Thymus (tissue), 11 donors: ENCODE results near the gene LYPD6. TPM values are rescaled to one million over a fixed set of nuclear protein-coding genes. Genes with fewer than 3 reads are reported as not detected.

Experiments
- DNase-seq, 9 donors: peaks; one replicate each; pipeline ENCODE4 v3.0.0-alpha.2; 2013; ENCODE audit warnings: low spot score in 9 of 9, low read depth in 6 of 9, missing footprints in 1 of 9
- H3K27ac ChIP-seq, 2 donors: one replicate each; pipeline ENCODE4 v1.5.1; 2013; ENCODE audit warnings: control low read depth in 1 of 2, low read depth in 1 of 2, low read length in 1 of 2, mild to moderate bottlenecking in 1 of 2, moderate library complexity in 1 of 2
- H3K27me3 ChIP-seq, 2 donors: one replicate each; pipeline ENCODE4 v1.5.1; 2013; ENCODE audit warnings: low read length in 1 of 2; ENCODE audit not compliant: control insufficient read depth in 2 of 2, insufficient read depth in 1 of 2
- H3K36me3 ChIP-seq, 2 donors: one replicate each; pipeline ENCODE4 v1.5.1; 2013; ENCODE audit warnings: low read length in 1 of 2, mild to moderate bottlenecking in 1 of 2, moderate library complexity in 1 of 2; ENCODE audit not compliant: control insufficient read depth in 2 of 2, insufficient read depth in 2 of 2
- H3K4me1 ChIP-seq, 2 donors: one replicate each; pipeline ENCODE4 v1.5.1; 2013; ENCODE audit warnings: low read length in 2 of 2; ENCODE audit not compliant: control insufficient read depth in 2 of 2, insufficient read depth in 2 of 2
- H3K4me3 ChIP-seq, 2 donors: one replicate each; pipeline ENCODE4 v1.5.1; 2013; ENCODE audit warnings: low read length in 2 of 2, control low read depth in 1 of 2, mild to moderate bottlenecking in 1 of 2
- H3K9me3 ChIP-seq, 2 donors: one replicate each; pipeline ENCODE4 v1.5.1; 2013; ENCODE audit warnings: low read length in 1 of 2, mild to moderate bottlenecking in 1 of 2; ENCODE audit not compliant: control insufficient read depth in 2 of 2, insufficient read depth in 1 of 2
- WGBS: extraction: QIAGEN DNeasy Blood & Tissue Kit; methylation state at CpG from one replicate; pipeline ENCODE4 v1.1.7; 2013; 5-methylcytosine and 5-hydroxymethylcytosine counted together
- polyA plus RNA-seq: library from polyadenylated mRNA; stranded (reverse); fragments of 200-250 nt; gene quantifications from one replicate; pipeline ENCODE4 v1.2.3, GENCODE V29; 2013
- total RNA-seq: library from RNA; stranded (reverse); fragments of 120-200 nt; gene quantifications from one replicate; pipeline ENCODE4 v1.2.4, GENCODE V29; 2013
- donor health status: healthy.

Gene LYPD6
- total and polyA plus RNA-seq, 2 donors = 0.23 to 0.38 TPM

DNA sequence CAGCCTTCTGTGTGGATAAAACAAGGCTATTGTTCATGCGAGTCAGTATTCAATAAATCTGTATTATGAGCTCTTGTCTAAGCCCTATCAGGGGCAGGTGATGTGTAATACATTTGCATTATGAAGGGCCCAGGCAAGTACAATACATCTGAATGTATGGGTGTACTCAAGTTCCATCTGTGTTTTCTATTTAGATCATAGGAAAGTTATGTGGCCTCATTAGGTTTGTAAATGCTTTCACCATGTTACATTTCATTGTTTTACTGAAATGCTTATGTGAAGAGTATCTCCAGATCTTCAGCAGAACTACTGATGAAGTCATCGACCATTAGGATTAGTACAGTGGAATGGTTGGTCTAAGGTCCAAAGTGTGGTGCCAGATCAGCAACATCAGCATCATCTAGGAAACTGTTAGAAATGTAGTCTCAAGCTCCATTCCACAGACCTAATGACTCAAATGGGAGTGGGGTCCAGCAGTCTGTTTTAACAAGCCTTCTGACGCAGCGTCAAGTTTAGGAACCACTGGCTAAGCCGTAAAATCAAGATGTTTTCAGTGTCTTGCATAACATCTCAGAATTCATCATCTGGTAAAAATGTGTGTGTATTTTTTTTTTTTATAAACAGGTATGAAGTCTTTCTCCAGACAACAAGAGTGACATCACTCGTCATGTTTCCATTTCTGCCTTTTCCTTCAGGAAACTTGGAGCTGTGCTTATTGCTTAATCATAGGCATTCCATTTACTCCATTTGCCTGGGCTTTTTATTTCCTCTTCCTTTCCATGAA lies 80.5 kb downstream of the LYPD6 start:
- WGBS = 94% methylated on average over 6 of the region's 6 CpGs
- Histone ChIP-seq H3K27ac (no peak overlapping the region), H3K9me3 (no peaks in the 10 kb centered on the region), H3K4me3 (no peak overlapping the region), H3K4me1 (no peaks in the 10 kb centered on the region), H3K27me3 (no peaks in the 10 kb centered on the region), H3K36me3 (no peaks in the 10 kb centered on the region)
- DNase-seq = no peak

DNA sequence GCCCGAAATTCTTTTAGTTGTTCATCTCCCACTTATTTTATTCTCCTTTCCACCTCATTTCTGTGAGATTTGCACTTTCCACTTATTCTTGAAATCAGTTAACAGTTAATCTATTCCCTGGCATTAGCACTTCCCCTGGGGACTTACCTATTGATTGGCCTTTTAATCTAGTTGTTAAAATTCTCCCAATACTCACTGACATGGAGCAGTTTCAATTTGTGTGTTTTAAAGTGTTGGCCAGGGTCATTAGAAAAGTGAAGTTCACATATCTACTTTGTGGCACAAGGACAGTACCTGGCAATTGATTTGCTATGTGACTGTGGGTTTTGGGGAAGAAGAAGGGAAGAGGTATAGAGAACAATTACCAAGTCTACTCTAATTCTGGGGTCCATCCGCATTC lies 83.1 kb downstream of the LYPD6 start:
- no peaks in the 10 kb centered on the region for H3K9me3 ChIP-seq
- DNase-seq = no peak
- no peak overlapping the region for H3K27ac ChIP-seq
- no peaks in the 10 kb centered on the region for H3K4me1 ChIP-seq
- H3K27me3 ChIP-seq = no peaks in the 10 kb centered on the region
- H3K4me3 ChIP-seq = no peak overlapping the region
- H3K36me3 ChIP-seq = no peaks in the 10 kb centered on the region
- 100% methylated on average over 2 of the region's 2 CpGs for WGBS

DNA sequence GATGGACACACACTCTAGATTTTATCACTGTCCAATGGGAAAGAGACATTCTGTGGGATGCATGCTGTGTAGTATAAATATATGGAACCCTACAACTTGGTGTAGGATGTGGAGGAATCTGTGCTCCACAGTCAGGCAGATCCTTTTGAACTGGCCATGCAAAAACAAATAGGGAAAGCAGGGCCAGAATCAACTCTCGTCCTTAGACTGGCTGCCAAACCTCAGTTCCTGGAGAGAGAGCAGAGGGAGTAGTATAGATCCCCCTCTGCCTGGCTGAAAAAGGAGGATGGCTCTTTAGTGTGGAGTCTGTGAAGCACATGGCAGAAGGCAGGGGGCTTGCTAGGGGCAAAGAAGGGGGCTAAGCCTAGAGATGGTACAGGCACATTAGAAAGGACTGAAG lies 84.7 kb downstream of the LYPD6 start:
- Histone ChIP-seq H3K27me3 (no peaks in the 10 kb centered on the region), H3K27ac (no peak overlapping the region), H3K4me3 (no peak overlapping the region), H3K36me3 (no peaks in the 10 kb centered on the region), H3K4me1 (no peaks in the 10 kb centered on the region), H3K9me3 (no peaks in the 10 kb centered on the region)
- DNase-seq = no peak
- 93% methylated on average over 1 of the region's 1 CpG for WGBS

DNA sequence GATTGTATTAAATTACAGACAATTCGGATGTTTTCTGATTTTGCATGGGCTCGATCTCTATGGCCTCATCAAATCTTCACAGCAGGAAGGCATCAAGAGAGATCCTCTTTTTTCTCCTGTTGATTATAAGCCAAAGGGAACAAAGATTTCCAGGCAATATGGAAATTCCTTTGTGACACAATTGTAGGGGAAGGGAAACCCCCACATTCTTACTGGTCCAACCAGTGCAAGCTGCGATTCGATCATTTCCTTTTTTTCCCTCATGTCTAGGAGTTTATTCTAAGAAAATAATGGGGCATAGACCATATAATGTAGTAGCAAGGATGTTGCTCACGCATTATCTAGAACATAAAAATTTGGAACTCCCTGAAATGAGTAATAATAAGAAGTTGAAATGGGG lies 87.7 kb downstream of the LYPD6 start:
- H3K4me3 ChIP-seq = no peak overlapping the region
- no peaks in the 10 kb centered on the region for H3K36me3 ChIP-seq
- WGBS = 93% methylated on average over 5 of the region's 5 CpGs
- DNase-seq = no peak
- no peaks in the 10 kb centered on the region for H3K27me3 ChIP-seq
- H3K4me1 ChIP-seq = no peaks in the 10 kb centered on the region
- H3K27ac ChIP-seq = no peak overlapping the region
- H3K9me3 ChIP-seq = no peaks in the 10 kb centered on the region

DNA sequence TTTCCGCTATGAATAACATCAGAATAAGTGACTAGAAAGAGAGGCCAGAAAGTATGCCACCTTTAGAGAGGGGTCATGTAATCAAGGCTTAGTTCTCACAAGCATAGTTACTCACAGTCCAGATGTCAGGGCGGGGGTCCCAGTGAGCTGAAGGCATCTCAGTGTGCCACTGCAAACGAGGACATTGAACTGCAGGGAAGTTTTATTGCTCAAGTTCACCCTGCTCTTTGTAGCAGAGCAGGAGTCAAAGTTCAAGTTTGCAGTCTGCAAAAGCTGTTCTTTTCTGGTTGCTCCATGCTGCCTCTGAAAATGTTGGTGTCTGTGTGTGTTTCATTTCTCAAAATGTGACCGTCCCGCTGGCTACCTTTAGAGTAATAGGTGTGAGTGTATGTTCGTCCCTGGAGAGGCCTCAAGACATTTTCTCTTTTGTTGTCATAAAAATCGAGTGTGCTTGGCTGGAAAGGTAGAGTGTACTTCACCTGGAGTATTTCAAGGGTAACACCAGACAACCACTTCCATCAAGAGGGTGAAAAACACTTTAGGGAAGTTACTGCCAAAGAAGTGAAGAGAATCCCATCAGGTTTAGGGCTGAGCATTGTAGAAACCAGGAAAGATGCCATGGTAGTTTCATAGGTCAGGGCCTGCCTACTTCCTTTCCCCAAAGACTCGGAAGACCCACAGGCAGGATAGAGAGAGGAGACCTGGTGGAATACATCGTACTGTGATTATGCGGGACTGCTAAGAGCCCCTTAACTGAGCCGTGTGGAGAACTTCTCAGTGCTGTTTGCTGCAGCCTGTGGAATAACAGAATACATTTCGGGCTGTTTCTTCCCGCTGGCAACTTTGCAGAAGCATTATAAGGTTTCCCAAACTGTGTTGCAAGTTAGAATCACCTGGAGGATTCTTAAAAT lies 89.9 kb downstream of the LYPD6 start:
- no peak overlapping the region for H3K4me3 ChIP-seq
- WGBS = 90% methylated on average over 13 of the region's 13 CpGs
- H3K27ac ChIP-seq = no peak overlapping the region
- no peaks in the 10 kb centered on the region for H3K4me1 ChIP-seq
- H3K27me3 ChIP-seq = no peaks in the 10 kb centered on the region
- DNase-seq = no peak
- no peaks in the 10 kb centered on the region for H3K36me3 ChIP-seq
- no peaks in the 10 kb centered on the region for H3K9me3 ChIP-seq

DNA sequence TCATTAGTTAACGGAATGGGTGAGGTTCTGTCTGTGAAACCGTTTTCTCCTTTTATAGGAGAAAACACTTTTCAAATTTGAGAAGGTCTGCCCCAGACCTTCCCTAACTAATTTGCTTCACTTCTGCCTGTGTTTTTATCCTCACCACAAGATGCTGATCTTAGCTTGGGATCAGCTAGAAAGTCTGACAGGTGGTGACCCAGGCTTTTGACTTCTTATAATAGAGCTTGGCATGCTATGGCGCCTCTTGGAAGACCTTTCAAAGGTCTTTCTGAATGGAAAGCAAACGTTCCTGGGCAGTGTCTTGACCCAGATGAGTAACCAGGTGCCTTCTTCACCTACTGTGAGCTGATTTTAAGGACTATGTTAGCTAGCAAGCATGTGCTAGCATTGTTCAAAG lies 91.4 kb downstream of the LYPD6 start:
- H3K36me3 ChIP-seq = no peaks in the 10 kb centered on the region
- no peaks in the 10 kb centered on the region for H3K27me3 ChIP-seq
- no peaks in the 10 kb centered on the region for H3K4me1 ChIP-seq
- no peaks in the 10 kb centered on the region for H3K9me3 ChIP-seq
- no peak for DNase-seq
- WGBS = 85% methylated on average over 4 of the region's 4 CpGs
- H3K4me3 ChIP-seq = no peak overlapping the region
- H3K27ac ChIP-seq = no peak overlapping the region

DNA sequence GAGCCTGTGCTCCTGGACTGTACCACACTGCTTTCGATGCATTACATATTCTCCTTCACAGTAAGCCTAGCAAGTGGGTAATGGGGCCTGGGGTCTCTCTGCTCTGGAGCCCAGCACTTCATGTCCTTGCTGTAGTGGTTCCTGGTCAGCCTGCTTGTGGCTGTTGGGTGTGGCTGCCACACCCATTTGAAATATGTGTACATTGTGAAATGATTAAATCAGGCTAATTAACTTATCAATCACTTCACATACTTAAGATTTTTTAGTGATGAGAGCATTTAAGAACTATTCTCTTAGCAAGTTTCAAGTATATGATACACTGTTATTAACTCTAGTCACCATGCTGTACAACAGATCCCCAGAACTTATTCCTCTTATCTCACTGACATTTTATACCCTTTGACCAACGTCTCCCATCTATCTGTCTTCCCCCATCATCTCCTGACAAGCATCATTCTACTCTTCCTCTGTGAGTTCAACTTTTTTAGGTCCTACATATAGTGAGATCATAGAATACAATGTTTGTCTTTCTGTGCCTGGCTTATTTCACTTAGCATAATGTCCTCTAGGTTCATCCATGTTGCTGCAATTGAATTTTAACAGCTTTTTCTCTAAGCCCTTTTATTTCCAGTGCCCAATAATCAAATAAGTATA lies 92.1 kb downstream of the LYPD6 start:
- DNase-seq = no peak
- no peak overlapping the region for H3K4me3 ChIP-seq
- WGBS = 85% methylated on average over 2 of the region's 2 CpGs
- no peaks in the 10 kb centered on the region for H3K36me3 ChIP-seq
- no peaks in the 10 kb centered on the region for H3K4me1 ChIP-seq
- no peaks in the 10 kb centered on the region for H3K27me3 ChIP-seq
- H3K9me3 ChIP-seq = no peaks in the 10 kb centered on the region
- no peak overlapping the region for H3K27ac ChIP-seq

DNA sequence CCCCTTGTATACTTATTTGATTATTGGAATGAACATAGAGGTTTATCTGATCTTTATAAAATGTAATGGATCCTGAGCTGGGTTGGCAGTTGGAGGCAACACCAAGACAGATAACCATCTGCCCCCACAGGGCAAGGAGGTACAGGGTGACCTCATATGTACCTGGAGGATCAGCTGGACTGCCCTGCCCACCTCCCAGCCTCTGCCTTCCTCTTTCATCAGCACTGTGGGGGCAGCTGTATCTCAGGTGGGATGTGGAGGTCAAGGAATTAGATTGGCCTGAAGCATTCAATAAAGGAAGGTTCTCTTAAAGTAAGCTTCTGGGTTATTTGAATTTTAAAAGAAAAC lies 92.6 kb downstream of the LYPD6 start:
- no peak for DNase-seq
- Histone ChIP-seq H3K9me3 (no peaks in the 10 kb centered on the region), H3K27ac (no peak overlapping the region), H3K27me3 (no peaks in the 10 kb centered on the region), H3K4me1 (no peaks in the 10 kb centered on the region), H3K36me3 (no peaks in the 10 kb centered on the region), H3K4me3 (no peak overlapping the region)

DNA sequence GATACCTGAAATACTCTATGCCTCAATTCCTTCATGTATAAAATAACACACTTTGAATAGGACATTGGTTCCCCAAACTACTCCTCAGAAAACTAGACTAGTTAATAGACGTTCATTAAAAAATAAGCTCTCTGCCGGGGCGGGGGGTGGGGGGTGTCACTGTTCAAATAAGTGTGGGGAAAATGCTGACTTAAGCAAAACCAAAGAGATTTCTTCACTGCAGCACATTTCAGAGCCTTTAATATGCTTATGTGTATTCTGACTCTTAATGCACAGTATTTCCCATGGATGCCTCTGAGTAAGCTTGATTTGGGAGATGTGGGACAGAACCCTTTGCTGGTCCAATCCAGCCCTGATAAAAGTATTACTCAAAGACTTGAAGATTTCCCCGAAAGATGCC lies 93.2 kb downstream of the LYPD6 start:
- no peak overlapping the region for H3K4me3 ChIP-seq
- no peaks in the 10 kb centered on the region for H3K9me3 ChIP-seq
- no peaks in the 10 kb centered on the region for H3K27me3 ChIP-seq
- no peaks in the 10 kb centered on the region for H3K4me1 ChIP-seq
- 95% methylated on average over 4 of the region's 4 CpGs for WGBS
- H3K27ac ChIP-seq = no peak overlapping the region
- no peak for DNase-seq
- H3K36me3 ChIP-seq = no peaks in the 10 kb centered on the region
